ENCODE results near the gene PSME3IP1.

PSME3IP1 gene

DNA sequence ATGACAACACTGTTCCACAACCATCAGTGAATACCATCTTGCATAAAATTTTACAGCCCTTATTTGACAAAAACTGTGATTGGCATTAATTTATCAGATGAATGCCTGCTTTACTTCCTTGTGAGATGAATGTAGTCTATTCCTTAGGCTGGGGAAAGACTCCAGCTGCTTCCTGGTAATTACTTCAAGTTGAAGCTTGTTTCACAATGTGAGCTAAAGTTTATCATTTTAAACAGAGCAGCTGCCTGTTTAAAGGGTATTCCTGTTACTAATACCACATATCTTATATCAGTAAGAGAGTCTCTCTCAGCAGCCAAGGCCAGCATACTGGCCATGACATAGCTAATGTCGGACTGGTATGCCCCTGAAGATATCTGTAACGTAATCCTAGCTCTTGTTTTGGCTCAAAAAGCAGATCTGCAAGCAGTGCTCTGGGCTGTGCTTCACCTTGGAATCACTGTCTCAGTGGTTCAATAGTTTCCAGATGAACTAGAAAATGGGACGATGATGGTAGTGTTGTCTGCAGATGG lies 46.0 kb upstream of the PSME3IP1 start:
- ChIA-PET CTCF (no interaction called here), POLR2A (interaction anchor here (0.7 to 0.9 kb wide), 2 partner anchors 10 to 46 kb away, joined by 3 to 5 read pairs; partner anchors contain the start of genes PSME3IP1 and RSPRY1)
- Histone ChIP-seq H3K27ac (ENCODE audit: extremely low read depth, low read depth, low read length) (no peak overlapping the region), H3K36me3 (ENCODE audit: control insufficient read depth in 2 of 2, insufficient read depth in 1 of 2, low read length in 2 of 2) (peaks cover 25 to 83% of the 10 kb centered on the region in 2 experiments), H3K4me1 (ENCODE audit: control insufficient read depth, insufficient read depth, low read length) (peaks cover 7% of the 10 kb centered on the region; the same call in 1 of the 2 replicates), H3K9me3 (ENCODE audit: control insufficient read depth, insufficient read depth, low read depth, low read length) (no peaks in the 10 kb centered on the region), H3K4me3 (ENCODE audit: low read depth, low read length) (no peak overlapping the region)
- TF ChIP-seq KLF10 (tag by site-specific recombination; IDR thresholded peaks at IDR 0.05): no peak
- no peak for TF ChIP-seq ZNF211 (tag by site-specific recombination; IDR thresholded peaks at IDR 0.05; ENCODE audit: low read depth)
- TF ChIP-seq, protein P1, sequence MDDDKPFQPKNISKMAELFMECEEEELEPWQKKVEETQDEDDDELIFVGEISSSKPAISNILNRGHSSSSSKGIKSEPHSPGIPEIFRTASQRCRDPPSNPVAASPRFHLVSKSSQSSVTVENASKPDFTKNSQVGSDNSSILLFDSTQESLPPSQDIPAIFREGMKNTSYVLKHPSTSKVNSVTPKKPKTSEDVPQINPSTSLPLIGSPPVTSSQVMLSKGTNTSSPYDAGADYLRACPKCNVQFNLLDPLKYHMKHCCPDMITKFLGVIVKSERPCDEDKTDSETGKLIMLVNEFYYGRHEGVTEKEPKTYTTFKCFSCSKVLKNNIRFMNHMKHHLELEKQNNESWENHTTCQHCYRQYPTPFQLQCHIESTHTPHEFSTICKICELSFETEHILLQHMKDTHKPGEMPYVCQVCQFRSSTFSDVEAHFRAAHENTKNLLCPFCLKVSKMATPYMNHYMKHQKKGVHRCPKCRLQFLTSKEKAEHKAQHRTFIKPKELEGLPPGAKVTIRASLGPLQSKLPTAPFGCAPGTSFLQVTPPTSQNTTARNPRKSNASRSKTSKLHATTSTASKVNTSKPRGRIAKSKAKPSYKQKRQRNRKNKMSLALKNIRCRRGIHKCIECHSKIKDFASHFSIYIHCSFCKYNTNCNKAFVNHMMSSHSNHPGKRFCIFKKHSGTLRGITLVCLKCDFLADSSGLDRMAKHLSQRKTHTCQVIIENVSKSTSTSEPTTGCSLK (tag by site-specific recombination; IDR thresholded peaks at IDR 0.05): no peak
- TF ChIP-seq ZSCAN30 (tag by site-specific recombination; IDR thresholded peaks at IDR 0.05): no peak
- TF ChIP-seq ZBTB48 (tag by site-specific recombination; IDR thresholded peaks at IDR 0.05): no peak

DNA sequence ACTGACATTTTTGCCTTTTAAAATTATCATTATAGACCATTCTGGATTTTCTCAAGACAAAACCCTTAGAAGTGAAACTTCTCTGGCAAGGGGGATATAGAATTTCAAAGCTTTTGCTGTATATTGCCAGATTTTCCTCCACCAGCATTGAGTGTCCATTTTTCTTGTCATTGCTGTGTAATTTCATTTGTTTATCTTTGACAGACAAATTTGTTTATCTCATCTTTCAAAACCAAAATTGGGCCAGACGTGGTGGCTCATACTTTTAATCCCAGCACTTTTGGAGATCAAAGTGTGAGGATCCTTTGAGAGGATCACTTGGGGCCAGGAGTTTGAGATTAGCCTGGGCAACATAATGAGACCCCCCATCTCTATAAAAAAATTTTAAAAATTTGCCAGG lies 43.2 kb upstream of the PSME3IP1 start:
- ChIA-PET POLR2A (no interaction called here), CTCF (no interaction called here)
- Histone ChIP-seq H3K9me3 (ENCODE audit: control insufficient read depth, insufficient read depth, low read depth, low read length) (no peaks in the 10 kb centered on the region), H3K27ac (ENCODE audit: extremely low read depth, low read depth, low read length) (no peak overlapping the region), H3K4me3 (ENCODE audit: low read depth, low read length) (no peak overlapping the region), H3K36me3 (ENCODE audit: control insufficient read depth in 2 of 2, insufficient read depth in 1 of 2, low read length in 2 of 2) (peaks cover 25 to 87% of the 10 kb centered on the region in 2 experiments), H3K4me1 (ENCODE audit: control insufficient read depth, insufficient read depth, low read length) (no peaks in the 10 kb centered on the region)
- TF ChIP-seq GLI4 (tag by site-specific recombination; IDR thresholded peaks at IDR 0.05): no peak
- no peak for TF ChIP-seq ZFP37 (tag by site-specific recombination; IDR thresholded peaks at IDR 0.05)
- no peak for TF ChIP-seq ZNF433 (tag by site-specific recombination; IDR thresholded peaks at IDR 0.05; ENCODE audit: low read depth)
- TF ChIP-seq ZNF133 (tag by site-specific recombination; IDR thresholded peaks at IDR 0.05): no peak
- TF ChIP-seq ZNF677 (tag by site-specific recombination; IDR thresholded peaks at IDR 0.05): no peak
- no peak for TF ChIP-seq ZNF112 (tag by site-specific recombination; IDR thresholded peaks at IDR 0.05)
- no peak for TF ChIP-seq MZF1 (tag by site-specific recombination; IDR thresholded peaks at IDR 0.05; ENCODE audit: borderline replicate concordance)

DNA sequence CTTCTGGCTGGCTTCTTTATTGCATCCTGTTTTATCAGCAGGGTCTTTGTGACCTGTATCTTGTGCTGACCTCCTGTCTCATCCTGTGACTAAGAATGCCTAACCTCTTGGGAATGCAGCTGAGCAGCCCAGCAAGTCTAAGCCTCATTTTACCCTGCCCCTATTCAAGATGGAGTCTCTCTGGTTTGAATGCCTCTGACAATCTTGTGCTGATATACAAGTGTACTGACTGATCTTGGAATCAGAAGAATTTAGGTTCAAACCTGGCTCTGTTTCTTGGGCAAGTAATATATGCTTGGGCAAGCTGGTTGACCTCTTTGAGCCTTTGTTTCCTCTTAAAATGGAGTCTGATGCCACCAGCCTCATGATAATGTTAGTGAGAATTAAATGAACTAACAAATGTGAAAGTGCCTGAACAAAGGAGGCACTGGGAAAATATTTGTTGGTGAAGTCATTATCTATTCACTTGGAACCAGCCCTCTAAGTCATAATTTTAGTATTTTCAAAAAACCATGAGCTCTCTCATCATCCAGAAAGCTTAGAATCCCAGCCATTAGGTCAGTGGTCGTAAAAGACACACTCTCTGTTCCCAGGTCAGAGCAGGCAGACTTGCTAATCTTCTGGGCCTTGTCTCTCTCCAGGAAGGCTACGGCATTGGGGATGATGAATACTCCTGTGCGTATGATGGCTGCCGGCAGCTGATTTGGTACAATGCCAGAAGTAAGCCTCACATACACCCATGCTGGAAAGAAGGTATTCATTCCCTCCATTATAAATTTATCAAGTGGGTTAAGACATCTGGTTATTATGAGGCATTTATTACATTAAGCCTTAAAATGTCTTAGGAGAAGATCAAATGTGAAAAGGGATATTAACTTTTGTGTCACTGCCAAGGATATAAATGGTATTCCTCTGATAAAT lies 41.1 kb upstream of the PSME3IP1 start:
- Histone ChIP-seq H3K4me1 (ENCODE audit: control insufficient read depth, insufficient read depth, low read length) (no peaks in the 10 kb centered on the region), H3K4me3 (ENCODE audit: low read depth, low read length) (no peak overlapping the region), H3K36me3 (ENCODE audit: control insufficient read depth in 2 of 2, insufficient read depth in 1 of 2, low read length in 2 of 2) (peaks cover 22 to 86% of the 10 kb centered on the region in 2 experiments), H3K27ac (ENCODE audit: extremely low read depth, low read depth, low read length) (no peak overlapping the region), H3K9me3 (ENCODE audit: control insufficient read depth, insufficient read depth, low read depth, low read length) (no peaks in the 10 kb centered on the region)
- TF ChIP-seq ZNF48 (tag by site-specific recombination; IDR thresholded peaks at IDR 0.05) (no peak), ZNF174 (tag by site-specific recombination; IDR thresholded peaks at IDR 0.05) (no peak), ZFHX2 (tag by site-specific recombination; conservative IDR thresholded peaks at IDR 0.05) (no peak), ZNF394 (tag by site-specific recombination; IDR thresholded peaks at IDR 0.05; ENCODE audit: borderline replicate concordance) (no peak), ZBTB21 (tag by site-specific recombination; IDR thresholded peaks at IDR 0.05) (no peak), ZNF658 (tag by site-specific recombination; IDR thresholded peaks at IDR 0.05) (no peak), ZNF404 (tag by site-specific recombination; IDR thresholded peaks at IDR 0.05) (no peak), GLIS2 (tag by site-specific recombination; IDR thresholded peaks at IDR 0.05) (no peak)
- TF ChIP-seq, protein P2, sequence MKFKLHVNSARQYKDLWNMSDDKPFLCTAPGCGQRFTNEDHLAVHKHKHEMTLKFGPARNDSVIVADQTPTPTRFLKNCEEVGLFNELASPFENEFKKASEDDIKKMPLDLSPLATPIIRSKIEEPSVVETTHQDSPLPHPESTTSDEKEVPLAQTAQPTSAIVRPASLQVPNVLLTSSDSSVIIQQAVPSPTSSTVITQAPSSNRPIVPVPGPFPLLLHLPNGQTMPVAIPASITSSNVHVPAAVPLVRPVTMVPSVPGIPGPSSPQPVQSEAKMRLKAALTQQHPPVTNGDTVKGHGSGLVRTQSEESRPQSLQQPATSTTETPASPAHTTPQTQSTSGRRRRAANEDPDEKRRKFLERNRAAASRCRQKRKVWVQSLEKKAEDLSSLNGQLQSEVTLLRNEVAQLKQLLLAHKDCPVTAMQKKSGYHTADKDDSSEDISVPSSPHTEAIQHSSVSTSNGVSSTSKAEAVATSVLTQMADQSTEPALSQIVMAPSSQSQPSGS (tag by site-specific recombination; IDR thresholded peaks at IDR 0.05; ENCODE audit: low read depth): no peak
- ChIA-PET POLR2A (no interaction called here), CTCF (no interaction called here)

Data from HEK293 (cell line).